Measurements from ENCODE around the gene FPGT. TPM values are rescaled to one million over a fixed set of nuclear protein-coding genes. Genes with fewer than 3 reads are reported as not detected.

Gene FPGT
- total RNA-seq, 1 donor from 2014 or later = 7.1 TPM

DNA sequence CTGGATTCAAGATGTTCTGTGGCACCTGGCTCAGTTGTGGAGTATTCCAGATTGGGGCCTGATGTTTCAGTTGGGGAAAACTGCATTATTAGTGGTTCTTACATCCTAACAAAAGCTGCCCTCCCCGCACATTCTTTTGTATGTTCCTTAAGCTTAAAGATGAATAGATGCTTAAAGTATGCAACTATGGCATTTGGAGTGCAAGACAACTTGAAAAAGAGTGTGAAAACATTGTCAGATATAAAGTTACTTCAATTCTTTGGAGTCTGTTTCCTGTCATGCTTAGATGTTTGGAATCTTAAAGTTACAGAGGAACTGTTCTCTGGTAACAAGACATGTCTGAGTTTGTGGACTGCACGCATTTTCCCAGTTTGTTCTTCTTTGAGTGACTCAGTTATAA lies 7.2 kb downstream of the FPGT start:
- no peak for DNase-seq (ENCODE audit: extremely low spot score in 2 of 2)
- H3K4me3 ChIP-seq = no peak overlapping the region
- intact Hi-C loops (cut with DNase I) = no loop called here
- no peaks in the 10 kb centered on the region for H3K27me3 ChIP-seq
- TF ChIP-seq POLR2A (IDR thresholded peaks at IDR 0.05) = no peak
- TF ChIP-seq POLR2AphosphoS5 (IDR thresholded peaks at IDR 0.05; ENCODE audit: insufficient read depth in 1 of 2, low read depth in 1 of 2) = no peak
- TF ChIP-seq, protein P1, sequence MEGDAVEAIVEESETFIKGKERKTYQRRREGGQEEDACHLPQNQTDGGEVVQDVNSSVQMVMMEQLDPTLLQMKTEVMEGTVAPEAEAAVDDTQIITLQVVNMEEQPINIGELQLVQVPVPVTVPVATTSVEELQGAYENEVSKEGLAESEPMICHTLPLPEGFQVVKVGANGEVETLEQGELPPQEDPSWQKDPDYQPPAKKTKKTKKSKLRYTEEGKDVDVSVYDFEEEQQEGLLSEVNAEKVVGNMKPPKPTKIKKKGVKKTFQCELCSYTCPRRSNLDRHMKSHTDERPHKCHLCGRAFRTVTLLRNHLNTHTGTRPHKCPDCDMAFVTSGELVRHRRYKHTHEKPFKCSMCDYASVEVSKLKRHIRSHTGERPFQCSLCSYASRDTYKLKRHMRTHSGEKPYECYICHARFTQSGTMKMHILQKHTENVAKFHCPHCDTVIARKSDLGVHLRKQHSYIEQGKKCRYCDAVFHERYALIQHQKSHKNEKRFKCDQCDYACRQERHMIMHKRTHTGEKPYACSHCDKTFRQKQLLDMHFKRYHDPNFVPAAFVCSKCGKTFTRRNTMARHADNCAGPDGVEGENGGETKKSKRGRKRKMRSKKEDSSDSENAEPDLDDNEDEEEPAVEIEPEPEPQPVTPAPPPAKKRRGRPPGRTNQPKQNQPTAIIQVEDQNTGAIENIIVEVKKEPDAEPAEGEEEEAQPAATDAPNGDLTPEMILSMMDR (IDR thresholded peaks at IDR 0.05) = no peak
- H3K36me3 ChIP-seq = peaks cover 0 to 26% of the 10 kb centered on the region in 2 donors
- no peaks in the 10 kb centered on the region for H3K9me3 ChIP-seq
- H3K4me1 ChIP-seq = no peaks in the 10 kb centered on the region
- no peak overlapping the region for H3K27ac ChIP-seq

DNA sequence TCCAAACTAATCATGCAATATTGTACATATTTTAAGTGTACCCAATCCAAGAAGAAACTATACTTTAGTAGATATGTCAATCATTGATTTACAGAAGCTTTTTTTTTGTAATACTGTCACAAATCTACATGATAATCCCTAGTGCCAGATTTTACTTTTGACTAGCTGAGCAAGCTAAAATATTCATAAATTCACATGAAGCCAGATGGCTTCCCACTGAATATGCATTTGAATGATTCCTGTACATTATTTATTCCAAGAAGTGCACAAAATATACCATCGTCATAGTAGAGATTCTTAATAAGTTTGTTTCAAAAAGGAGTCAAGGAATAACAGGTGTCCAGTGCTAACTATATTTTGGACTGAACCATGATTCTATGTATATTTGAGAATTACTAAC lies 17.2 kb downstream of the FPGT start:
- no peaks in the 10 kb centered on the region for H3K4me1 ChIP-seq
- no peak overlapping the region for H3K27ac ChIP-seq
- no peak overlapping the region for H3K4me3 ChIP-seq
- intact Hi-C loops (cut with DNase I) = loop anchor here (10.0 kb wide), 1 partner anchor 70 kb away; no protein-coding TSS in a partner anchor
- TF ChIP-seq, protein P1 (IDR thresholded peaks at IDR 0.05) = no peak
- TF ChIP-seq POLR2AphosphoS5 (IDR thresholded peaks at IDR 0.05; ENCODE audit: insufficient read depth in 1 of 2, low read depth in 1 of 2) (no peak), POLR2A (IDR thresholded peaks at IDR 0.05) (no peak)
- no peak for DNase-seq (ENCODE audit: extremely low spot score in 2 of 2)
- H3K27me3 ChIP-seq = no peaks in the 10 kb centered on the region
- H3K9me3 ChIP-seq = no peaks in the 10 kb centered on the region
- H3K36me3 ChIP-seq = no peaks in the 10 kb centered on the region

DNA sequence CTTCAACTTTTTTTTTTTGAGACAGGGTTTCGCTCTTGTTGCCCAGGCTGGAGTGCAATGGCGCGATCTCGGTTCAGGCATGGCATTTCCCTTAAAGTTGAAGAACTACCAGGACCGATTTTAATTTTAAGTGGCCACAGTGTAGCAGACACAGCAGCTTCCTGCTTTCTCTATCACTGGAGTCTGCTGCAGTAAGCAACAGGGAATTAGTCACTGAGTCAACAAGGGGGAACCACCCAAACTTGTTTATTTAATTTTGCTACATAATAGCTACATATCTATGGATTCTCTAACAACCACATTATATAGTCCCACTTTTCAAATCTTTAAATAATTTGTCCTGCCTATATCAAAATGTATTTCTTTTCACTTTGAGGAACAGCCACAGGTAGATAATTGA lies 24.7 kb downstream of the FPGT start:
- Histone ChIP-seq H3K27me3 (no peaks in the 10 kb centered on the region), H3K27ac (no peak overlapping the region), H3K36me3 (no peaks in the 10 kb centered on the region), H3K4me3 (no peak overlapping the region), H3K9me3 (peaks cover 5% of the 10 kb centered on the region), H3K4me1 (no peaks in the 10 kb centered on the region)
- DNase-seq (ENCODE audit: extremely low spot score in 2 of 2) = no peak
- TF ChIP-seq, protein P1 (IDR thresholded peaks at IDR 0.05) = no peak
- TF ChIP-seq POLR2A (IDR thresholded peaks at IDR 0.05) (no peak), POLR2AphosphoS5 (IDR thresholded peaks at IDR 0.05; ENCODE audit: insufficient read depth in 1 of 2, low read depth in 1 of 2) (no peak)
- intact Hi-C loops (cut with DNase I) = no loop called here

DNA sequence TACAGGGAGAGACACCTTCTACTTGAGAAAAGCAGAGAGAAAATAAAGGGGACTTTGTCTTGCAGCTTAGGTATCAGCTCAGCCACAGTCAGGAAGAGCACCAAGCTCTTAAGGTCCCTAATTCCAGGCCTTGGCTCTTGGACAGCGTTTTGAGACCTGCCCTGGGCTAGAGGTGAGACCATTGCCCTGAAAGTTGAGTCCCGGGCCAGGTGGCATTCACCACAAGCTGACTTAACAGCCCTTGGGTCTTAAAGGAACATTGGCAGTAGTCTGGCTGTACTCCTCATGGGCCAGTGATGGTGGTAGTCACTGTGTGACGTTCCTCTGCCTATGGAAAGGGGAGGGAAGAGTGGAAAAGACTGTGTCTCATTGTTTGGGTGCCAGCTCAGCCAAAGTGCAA lies 25.4 kb downstream of the FPGT start:
- TF ChIP-seq POLR2A (IDR thresholded peaks at IDR 0.05) = no peak
- TF ChIP-seq, protein P1 (IDR thresholded peaks at IDR 0.05) = no peak
- no peak for TF ChIP-seq POLR2AphosphoS5 (IDR thresholded peaks at IDR 0.05; ENCODE audit: insufficient read depth in 1 of 2, low read depth in 1 of 2)
- Histone ChIP-seq H3K36me3 (no peaks in the 10 kb centered on the region), H3K4me1 (no peaks in the 10 kb centered on the region), H3K27me3 (no peaks in the 10 kb centered on the region), H3K27ac (no peak overlapping the region), H3K4me3 (no peak overlapping the region), H3K9me3 (peaks cover 8% of the 10 kb centered on the region)
- intact Hi-C loops (cut with DNase I) = no loop called here
- DNase-seq (ENCODE audit: extremely low spot score in 2 of 2) = no peak

DNA sequence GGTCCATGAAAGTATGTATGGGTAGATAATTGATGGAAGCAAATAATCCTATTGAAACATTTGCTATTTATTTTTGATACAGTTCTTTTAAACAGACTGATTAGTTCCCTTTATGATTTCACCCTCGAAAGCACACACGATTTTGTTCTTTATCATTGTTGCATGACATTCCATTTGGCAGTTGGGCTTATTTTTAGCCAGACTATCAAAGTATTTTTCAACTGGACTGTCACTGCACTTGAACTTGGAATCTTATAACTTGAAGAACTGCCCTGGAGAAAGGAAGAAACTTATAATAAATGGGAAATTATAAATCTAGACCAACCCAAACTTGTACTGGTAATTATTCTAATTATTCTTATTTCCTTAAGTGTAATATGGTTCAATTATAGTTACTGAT lies 37.1 kb downstream of the FPGT start, which contains the start of gene TNNI3K:
TNNI3K (plus strand) TSS at position 235 of the 400 bp plus-strand sequence; CDS start at position 300, 65 bp downstream.
- Histone ChIP-seq H3K27me3 (no peaks in the 10 kb centered on the region), H3K36me3 (no peaks in the 10 kb centered on the region), H3K4me1 (no peaks in the 10 kb centered on the region), H3K27ac (no peak within 1 kb of the TSS), H3K9me3 (no peaks in the 10 kb centered on the region), H3K4me3 (no peak within 1 kb of the TSS)
- no peak for DNase-seq (ENCODE audit: extremely low spot score in 2 of 2)
- TF ChIP-seq, protein P1 (IDR thresholded peaks at IDR 0.05) = no peak
- TF ChIP-seq POLR2AphosphoS5 (IDR thresholded peaks at IDR 0.05; ENCODE audit: insufficient read depth in 1 of 2, low read depth in 1 of 2) = no peak
- TF ChIP-seq POLR2A (IDR thresholded peaks at IDR 0.05) = no peak
- intact Hi-C loops (cut with DNase I) = no loop called here
